ENCODE data around the gene CDK9. TPM values are rescaled to one million over a fixed set of nuclear protein-coding genes. Genes with fewer than 3 reads are reported as not detected.
"Not testable (repeated sequence)": the region's sequence is repeated elsewhere in the genome, so short reads cannot be mapped to it uniquely, and the experiment has no call there.

CDK9 gene
- total RNA-seq, 1 experiment from 2014 or later, result 32.7 TPM

GRCh38 chr9:127756776-127757175 lies 29.1 kb upstream of the CDK9 start:
- in situ Hi-C loops (cut with HindIII; ENCODE audit: low pct_unique_long_range_greater_than_20kb, low sequenced_read_pairs); DNase-seq (ENCODE audit: low read depth, low spot score): not testable (repeated sequence)

DNA sequence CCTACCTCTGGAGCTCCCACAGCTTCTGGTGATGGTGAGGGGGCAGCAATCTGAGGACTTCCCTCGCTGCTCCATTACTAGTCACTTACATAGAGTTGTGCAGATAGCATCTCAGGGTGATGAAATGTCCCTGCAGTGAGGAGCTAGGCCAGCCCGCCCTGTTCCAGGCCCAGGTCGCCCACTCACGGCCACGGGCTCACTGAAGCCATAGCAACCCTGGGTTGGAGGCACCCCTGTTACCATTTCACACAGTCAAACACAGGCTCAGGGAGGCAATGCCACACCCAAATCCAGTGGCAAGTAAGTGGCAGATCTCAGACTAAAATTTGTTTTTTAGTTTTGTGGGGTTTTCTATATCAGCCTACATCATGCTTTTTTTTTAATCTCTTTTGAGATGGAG lies 27.0 kb upstream of the CDK9 start:
- DNase-seq (ENCODE audit: low read depth, low spot score), result no peak
- in situ Hi-C loops (cut with HindIII; ENCODE audit: low pct_unique_long_range_greater_than_20kb, low sequenced_read_pairs), result no loop called here

DNA sequence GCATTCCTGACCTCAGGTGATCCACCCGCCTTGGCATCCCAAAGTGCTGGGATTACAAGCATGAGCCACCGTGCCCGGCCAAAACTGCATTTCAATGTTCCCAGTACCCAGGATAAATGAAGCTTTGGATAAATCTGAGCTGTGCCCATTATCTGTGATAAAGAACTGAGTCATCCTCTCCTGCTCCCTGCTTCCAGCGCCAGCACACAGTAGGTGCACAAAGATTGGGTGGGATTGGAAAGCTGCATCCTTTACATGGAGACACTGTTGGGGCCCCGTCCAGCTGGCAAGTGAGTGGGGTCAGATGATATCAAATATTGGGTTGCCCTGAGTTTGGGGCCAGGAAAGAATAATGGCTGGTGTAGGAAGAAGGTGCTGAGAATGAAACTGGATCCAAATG lies 24.8 kb upstream of the CDK9 start:
- in situ Hi-C loops (cut with HindIII; ENCODE audit: low pct_unique_long_range_greater_than_20kb, low sequenced_read_pairs), result no loop called here

DNA sequence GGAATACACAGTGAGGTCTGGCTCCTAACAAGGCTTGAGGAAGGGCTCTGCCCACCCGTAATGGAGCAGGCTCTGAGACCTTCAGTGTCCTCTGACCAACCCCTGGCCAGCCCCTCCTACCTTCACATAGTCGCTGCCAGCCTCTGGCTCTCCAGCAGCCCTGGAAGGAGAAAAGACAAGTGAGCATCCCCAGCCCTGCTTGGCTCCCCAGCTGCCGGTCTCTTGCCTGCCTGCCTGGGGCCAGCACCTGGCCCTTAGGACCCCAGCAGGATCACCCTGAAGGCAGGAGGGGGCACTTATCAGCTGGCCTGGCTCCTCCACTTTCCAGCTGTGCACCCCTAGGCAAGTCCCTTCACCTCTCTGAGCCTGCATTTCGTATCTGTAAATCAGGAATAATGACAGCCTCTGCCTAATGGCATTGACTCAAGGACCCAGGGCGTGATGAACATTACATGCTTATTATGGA lies 24.3 kb upstream of the CDK9 start:
- in situ Hi-C loops (cut with HindIII; ENCODE audit: low pct_unique_long_range_greater_than_20kb, low sequenced_read_pairs), result no loop called here
- no peak for DNase-seq (ENCODE audit: low read depth, low spot score)

More for the DNA sequence above, 24.8 kb upstream of the CDK9 start:
- DNase-seq (ENCODE audit: low read depth, low spot score), result no peak

- no peak for DNase-seq (ENCODE audit: low read depth, low spot score)
- in situ Hi-C loops (cut with HindIII; ENCODE audit: low pct_unique_long_range_greater_than_20kb, low sequenced_read_pairs), result no loop called here
Observed at GRCh38 chr9:127762111-127762676, 23.6 kb upstream of the CDK9 start.

DNA sequence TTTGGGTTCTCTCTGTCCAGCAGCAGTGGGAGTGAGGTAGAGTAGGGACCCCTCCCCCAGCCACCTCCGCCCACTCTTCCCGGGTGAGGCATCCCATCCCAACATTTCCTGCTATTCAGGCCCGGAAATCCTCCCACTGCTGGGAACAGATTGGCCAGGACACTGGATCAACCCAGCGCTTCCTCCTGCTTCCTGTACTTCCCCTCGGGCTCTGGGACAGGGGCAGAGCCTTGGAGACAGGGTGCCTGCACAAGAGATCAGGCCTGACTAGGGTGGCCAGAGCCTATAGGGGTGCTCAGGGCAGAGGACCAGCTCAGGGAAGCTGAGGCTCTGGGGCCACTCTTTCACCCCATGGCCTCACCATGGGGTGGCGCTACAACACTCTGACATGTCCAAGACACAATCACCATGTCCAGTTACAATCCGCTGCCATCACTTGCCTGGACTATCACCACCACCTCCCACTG lies 21.9 kb upstream of the CDK9 start:
- in situ Hi-C loops (cut with HindIII; ENCODE audit: low pct_unique_long_range_greater_than_20kb, low sequenced_read_pairs), result no loop called here
- peak; percentile 68 for DNase-seq (ENCODE audit: low read depth, low spot score)

- no peak for DNase-seq (ENCODE audit: low read depth, low spot score)
- in situ Hi-C loops (cut with HindIII; ENCODE audit: low pct_unique_long_range_greater_than_20kb, low sequenced_read_pairs), result no loop called here
Observed at GRCh38 chr9:127765418-127765817, 20.4 kb upstream of the CDK9 start.

- in situ Hi-C loops (cut with HindIII; ENCODE audit: low pct_unique_long_range_greater_than_20kb, low sequenced_read_pairs), result no loop called here
- no peak for DNase-seq (ENCODE audit: low read depth, low spot score)
Observed at GRCh38 chr9:127767410-127767809, 18.4 kb upstream of the CDK9 start.

DNA sequence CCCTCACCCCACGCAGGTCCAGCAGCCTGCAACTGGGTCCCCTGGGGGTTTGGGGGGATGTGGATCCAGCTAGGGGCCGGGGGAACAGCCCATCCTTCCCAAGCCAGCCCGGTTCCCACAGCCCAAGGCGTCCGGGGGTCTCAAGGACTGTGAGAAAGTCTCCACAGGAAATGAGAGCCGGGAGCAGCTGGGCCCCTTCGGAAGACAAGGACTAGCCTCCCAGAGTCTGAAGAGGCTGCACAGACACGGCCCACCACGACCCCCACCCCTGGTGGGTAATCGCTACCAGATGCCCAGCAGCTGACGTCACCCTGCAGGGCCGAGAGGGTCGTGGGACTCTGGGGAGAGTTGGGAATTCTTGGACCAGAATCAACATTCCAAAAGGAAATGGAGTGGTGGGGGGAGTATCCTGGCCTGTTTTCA lies 17.9 kb upstream of the CDK9 start:
- in situ Hi-C loops (cut with HindIII; ENCODE audit: low pct_unique_long_range_greater_than_20kb, low sequenced_read_pairs), result no loop called here
- no peak for DNase-seq (ENCODE audit: low read depth, low spot score)

DNA sequence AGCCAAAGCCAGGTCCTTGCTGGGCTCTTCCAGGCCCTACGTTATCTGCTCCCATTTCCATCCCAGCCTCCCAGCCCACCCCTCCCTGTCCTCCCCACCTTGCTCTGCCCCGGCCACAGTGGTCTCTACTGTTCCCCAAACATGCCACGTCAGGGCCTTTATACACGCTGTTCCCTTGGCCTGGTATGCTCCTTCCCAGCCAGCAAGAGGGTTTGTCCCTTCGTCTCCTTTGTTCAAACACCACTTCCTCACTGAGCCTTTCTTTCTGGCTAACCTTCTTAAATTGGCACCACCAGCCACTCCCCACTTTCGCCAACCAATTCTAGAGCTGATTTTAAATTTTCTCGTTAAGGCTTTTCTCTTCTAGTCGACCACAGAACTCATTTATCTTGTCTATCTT lies 17.1 kb upstream of the CDK9 start:
- DNase-seq (ENCODE audit: low read depth, low spot score), result no peak
- in situ Hi-C loops (cut with HindIII; ENCODE audit: low pct_unique_long_range_greater_than_20kb, low sequenced_read_pairs), result no loop called here

DNA sequence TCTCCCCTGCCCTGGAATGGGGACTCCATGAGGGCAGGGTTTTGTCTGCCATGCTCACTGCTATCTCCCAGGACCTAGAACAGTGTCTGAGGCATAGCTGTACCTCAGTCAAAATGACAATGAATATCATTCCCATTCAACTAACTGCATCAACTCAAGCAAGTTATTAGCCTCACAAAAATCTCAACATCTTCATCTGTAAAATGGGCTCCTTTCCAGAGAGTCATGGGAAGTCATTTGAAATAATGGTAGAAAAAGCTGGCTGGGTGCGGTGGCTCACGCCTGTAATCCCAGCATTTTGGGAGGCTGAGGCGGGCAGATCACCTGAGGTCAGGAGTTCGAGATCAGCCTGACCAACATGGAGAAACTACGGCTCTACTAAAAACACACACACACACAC lies 16.7 kb upstream of the CDK9 start:
- no peak for DNase-seq (ENCODE audit: low read depth, low spot score)
- in situ Hi-C loops (cut with HindIII; ENCODE audit: low pct_unique_long_range_greater_than_20kb, low sequenced_read_pairs), result no loop called here

DNA sequence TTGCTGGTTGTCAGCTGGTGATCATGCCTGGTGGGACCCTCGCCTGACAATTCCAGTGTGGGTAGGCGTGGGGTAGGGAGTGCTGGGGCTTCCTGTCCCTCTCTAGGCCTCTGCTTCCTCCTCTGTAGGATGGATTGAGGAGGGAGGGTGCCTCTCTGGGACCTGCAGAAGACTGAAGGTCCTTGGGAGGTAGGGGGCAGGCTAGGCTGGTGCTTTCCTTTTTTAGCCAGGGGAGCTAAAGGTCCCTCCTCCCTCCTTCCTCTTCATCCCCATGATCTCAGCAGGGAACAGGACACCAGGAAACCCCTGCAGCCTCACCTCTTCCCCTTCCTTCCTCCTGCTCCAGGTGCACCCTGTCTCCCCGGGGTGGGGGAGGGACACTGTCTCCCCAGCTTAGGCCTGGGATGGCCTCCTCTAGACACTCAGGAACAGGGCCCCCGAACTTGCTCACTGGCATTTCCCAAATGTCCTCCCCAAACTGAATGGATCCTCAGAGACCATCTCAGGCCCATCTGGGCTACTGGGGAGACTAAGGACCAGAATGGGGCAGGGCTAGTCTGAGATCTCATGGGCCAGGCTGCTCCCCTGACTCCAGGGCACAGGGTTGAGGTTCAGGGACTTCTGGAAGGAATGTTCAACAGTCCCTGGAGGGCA lies 15.8 kb upstream of the CDK9 start:
- in situ Hi-C loops (cut with HindIII; ENCODE audit: low pct_unique_long_range_greater_than_20kb, low sequenced_read_pairs), result no loop called here
- DNase-seq (ENCODE audit: low read depth, low spot score), result no peak

DNA sequence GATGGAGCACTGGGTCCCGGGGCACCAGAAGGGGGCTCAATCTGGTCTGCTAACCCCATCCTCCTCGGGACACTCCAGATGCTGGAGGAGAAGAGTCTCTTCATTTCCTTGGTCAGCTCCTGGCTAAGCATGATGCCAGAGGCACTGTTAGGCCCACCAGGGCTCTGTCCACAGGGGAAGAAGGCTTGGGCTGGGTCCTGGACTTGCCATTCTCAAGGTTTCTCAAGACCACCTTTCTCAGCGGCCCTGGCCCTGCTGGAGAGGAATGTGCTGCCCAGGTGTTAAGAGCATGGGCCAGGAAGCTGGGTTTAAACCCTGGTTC lies 15.3 kb upstream of the CDK9 start:
- in situ Hi-C loops (cut with HindIII; ENCODE audit: low pct_unique_long_range_greater_than_20kb, low sequenced_read_pairs), result no loop called here
- no peak for DNase-seq (ENCODE audit: low read depth, low spot score)

DNA sequence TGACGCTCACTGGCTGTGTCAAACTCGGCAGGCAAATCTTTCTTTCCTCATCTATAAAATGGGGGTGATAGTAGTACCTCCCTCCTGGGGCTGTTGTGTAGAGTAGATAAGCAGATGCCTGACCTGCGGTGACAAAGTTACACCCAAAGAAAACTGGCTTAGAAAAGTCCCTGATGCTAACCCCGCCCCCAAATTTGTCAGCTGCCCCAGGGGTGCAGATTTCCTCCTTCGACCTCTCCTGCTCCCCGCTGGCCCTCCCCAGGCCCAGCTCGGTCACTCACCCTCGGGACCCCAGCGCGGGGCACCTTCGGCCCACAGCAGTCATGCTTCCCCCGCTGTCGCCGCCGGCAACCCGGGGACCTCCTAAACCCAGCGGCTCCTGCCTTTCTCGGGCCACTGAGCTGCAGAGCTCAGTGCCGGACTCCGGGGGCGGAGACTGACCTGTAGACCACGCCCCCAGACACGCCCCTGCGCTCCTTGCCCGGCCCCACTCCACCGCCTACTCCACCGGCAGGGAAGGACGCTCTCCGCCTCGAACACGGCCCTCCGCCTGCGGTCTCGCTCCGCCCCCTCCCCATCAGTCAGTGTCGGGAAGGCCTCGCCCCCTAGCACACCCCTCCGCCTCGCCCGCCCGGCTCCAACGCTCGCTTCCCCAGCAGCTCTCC lies 14.8 kb upstream of the CDK9 start:
- in situ Hi-C loops (cut with HindIII; ENCODE audit: low pct_unique_long_range_greater_than_20kb, low sequenced_read_pairs), result no loop called here
- peak; percentile 98 for DNase-seq (ENCODE audit: low read depth, low spot score)

DNA sequence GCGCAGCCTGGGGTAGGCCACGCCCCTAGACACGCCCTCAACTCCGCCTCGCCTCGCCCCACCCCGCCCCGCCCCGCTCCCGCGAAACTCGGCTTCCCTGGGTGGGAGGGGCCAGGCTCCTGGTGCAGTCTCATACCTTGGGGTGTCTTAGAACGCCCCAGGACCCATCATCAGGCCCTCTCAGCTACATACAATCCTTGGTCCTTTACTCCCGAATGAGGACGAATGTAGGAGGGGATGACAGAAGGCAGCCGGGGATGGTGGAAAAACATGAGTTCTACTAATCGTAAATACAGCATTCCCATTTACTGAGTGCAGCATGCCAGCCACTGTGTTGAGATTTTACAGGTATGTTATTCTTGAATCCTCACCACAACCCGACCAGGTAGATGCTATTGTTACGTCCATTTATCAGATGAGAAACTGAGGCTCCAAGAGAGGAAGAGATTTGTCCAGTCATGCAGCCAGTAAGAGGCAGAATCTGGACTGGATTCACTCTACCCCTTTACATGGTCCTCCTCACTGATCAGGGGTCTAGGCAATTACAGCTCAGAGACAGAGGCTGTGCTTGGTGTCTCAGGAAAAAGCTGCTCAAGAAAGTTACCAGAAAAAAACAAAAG lies 14.2 kb upstream of the CDK9 start:
- in situ Hi-C loops (cut with HindIII; ENCODE audit: low pct_unique_long_range_greater_than_20kb, low sequenced_read_pairs), result no loop called here
- DNase-seq (ENCODE audit: low read depth, low spot score), result no peak

DNA sequence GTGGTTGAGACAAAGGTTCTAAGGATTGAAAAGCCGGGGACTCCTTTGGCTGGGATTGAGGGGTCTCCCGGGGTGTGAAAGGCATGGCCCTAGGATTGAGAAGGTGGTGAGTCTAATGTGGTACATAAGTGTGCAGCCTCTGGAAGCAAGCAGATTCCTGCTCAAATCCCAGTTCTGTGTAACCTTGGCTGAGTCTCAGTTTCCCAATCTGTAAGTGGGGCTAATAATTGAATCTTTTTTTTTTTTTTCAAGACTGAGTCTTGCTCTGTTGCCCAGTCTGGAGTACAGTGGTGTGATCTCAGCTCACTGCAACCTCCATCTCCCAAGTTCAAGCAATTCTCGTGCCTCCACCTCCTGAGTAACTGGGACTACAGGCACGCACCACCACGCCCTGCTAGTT lies 13.2 kb upstream of the CDK9 start:
- in situ Hi-C loops (cut with HindIII; ENCODE audit: low pct_unique_long_range_greater_than_20kb, low sequenced_read_pairs), result no loop called here

GRCh38 chr9:127773272-127773671 lies 12.6 kb upstream of the CDK9 start:
- in situ Hi-C loops (cut with HindIII; ENCODE audit: low pct_unique_long_range_greater_than_20kb, low sequenced_read_pairs), result no loop called here
- no peak for DNase-seq (ENCODE audit: low read depth, low spot score)

More for the DNA sequence above, 13.2 kb upstream of the CDK9 start:
- DNase-seq (ENCODE audit: low read depth, low spot score), result no peak

DNA sequence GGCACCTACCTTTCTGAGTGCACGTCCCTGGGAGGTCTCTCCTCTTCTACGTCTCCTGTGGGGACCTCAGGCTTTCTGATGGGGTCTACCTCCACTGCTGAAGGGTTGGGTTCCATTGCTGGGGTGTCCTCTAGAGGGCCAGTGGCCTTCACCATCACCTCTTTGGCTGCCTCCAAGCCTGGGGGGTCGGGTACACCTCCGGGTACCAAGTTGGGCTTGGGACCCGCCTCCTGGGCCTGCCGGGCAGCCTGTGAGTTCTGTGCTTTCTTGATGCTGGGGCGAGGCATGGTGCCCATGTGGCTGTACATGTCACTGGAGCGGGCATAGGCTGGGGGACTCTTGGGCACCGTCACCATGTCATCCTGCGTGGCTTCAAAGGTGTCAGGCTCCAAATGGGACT lies 11.9 kb upstream of the CDK9 start:
- in situ Hi-C loops (cut with HindIII; ENCODE audit: low pct_unique_long_range_greater_than_20kb, low sequenced_read_pairs), result no loop called here
- DNase-seq (ENCODE audit: low read depth, low spot score), result no peak
